GM12878 (cell line): ENCODE measurements around the gene ROCK2. TPM values are rescaled to one million over a fixed set of nuclear protein-coding genes. Genes with fewer than 3 reads are reported as not detected.

Experiments
- ATAC-seq: fragments of 200-7000 bp; cut with Tn5 transposase; 3 replicates; pipeline ENCODE4 v1.9.1; 2020; ENCODE audit warnings: mild to moderate bottlenecking, moderate library complexity
- BruUV-seq: library from RNA; stranded (reverse); fragments of 400-500 nt; replicated peaks from 2 replicates; lab custom pipeline; 2021; lab: Mats Ljungman, UMichigan
- CTCF ChIA-PET: fragments of 300-600 bp; sonication (Branson Sonifier 250); formaldehyde crosslinking; extraction: SDS; loops from one replicate; lab custom pipeline; 2021; ENCODE audit warnings: inconsistent platforms; lab: Yijun Ruan, JAX
- POLR2A ChIA-PET: fragments of 350-600 bp; formaldehyde crosslinking; extraction: SDS; loops from one replicate; lab custom pipeline; 2021; ENCODE audit warnings: inconsistent platforms; lab: Charles Lee
- RAD21 ChIA-PET: fragments of 300-600 bp; sonication (Branson Sonifier 250); formaldehyde crosslinking; loops from one replicate; lab custom pipeline; 2023; ENCODE audit warnings: antibody characterized with exemption; ENCODE audit not compliant: unreplicated experiment; lab: Charles Lee
- SMC1A ChIA-PET: fragments of 300-600 bp; sonication (Branson Sonifier 250); formaldehyde crosslinking; loops from one replicate; lab custom pipeline; 2023; ENCODE audit not compliant: unreplicated experiment, uncharacterized antibody; lab: Charles Lee
- DNase-seq: peaks from one replicate; pipeline ENCODE4 v3.0.0-alpha.2; 2011; ENCODE audit warnings: low read depth, low spot score
- FAIRE-seq: peaks from 3 replicates; lab custom pipeline; 2011; peaks lifted over from hg19 to GRCh38; lab: Jason Lieb, UNC
- H2AFZ ChIP-seq: 2 replicates; pipeline ENCODE4 v1.6.0; 2011; ENCODE audit warnings: low read depth, low read length, control low read depth; ENCODE audit not compliant: control insufficient read depth
- H3K27ac ChIP-seq: 2 replicates; pipeline ENCODE4 v1.5.1; 2011; ENCODE audit warnings: control low read depth; ENCODE audit not compliant: control insufficient read depth, insufficient read depth
- H3K27me3 ChIP-seq, 2 experiments: replicated peaks in 1 of 2; 2 replicates each; pipeline versions ENCODE4 v1.6.0 to v1.6.1; 2011; ENCODE audit warnings: low read length in 1 of 2; ENCODE audit not compliant: control insufficient read depth in 2 of 2, insufficient read depth in 2 of 2
- H3K36me3 ChIP-seq, 2 experiments: 2 replicates each; pipeline ENCODE4 v1.5.1; 2011; ENCODE audit warnings: low read length in 1 of 2; ENCODE audit not compliant: control insufficient read depth in 2 of 2, insufficient read depth in 2 of 2
- H3K4me1 ChIP-seq: 2 replicates; pipeline ENCODE4 v1.6.1; 2011; ENCODE audit warnings: mild to moderate bottlenecking, low read length, moderate library complexity, mixed read lengths; ENCODE audit not compliant: control insufficient read depth, insufficient read depth
- H3K4me2 ChIP-seq: 2 replicates; pipeline ENCODE4 v1.6.0; 2011; ENCODE audit warnings: control low read depth; ENCODE audit not compliant: control insufficient read depth, insufficient read depth
- H3K4me3 ChIP-seq: fragments of 200-600 bp; sonication (generic); 2 replicates; pipeline ENCODE4 v1.5.1; 2016
- H3K79me2 ChIP-seq: 2 replicates; pipeline ENCODE4 v1.6.0; 2011; ENCODE audit warnings: low read length; ENCODE audit not compliant: control insufficient read depth, insufficient read depth
- H3K9ac ChIP-seq: 2 replicates; pipeline ENCODE4 v1.8.0; 2011; ENCODE audit warnings: low read length, control low read depth, mixed read lengths; ENCODE audit not compliant: control insufficient read depth, insufficient read depth
- H3K9me3 ChIP-seq: replicated peaks from 3 replicates; pipeline ENCODE4 v1.5.1; 2011; ENCODE audit warnings: mild to moderate bottlenecking, low read length; ENCODE audit not compliant: control insufficient read depth, insufficient read depth
- H4K20me1 ChIP-seq: 2 replicates; pipeline ENCODE4 v1.6.0; 2011; ENCODE audit not compliant: control insufficient read depth, insufficient read depth
- BHLHE40 ChIP-seq, 2 experiments: fragments of 450-650 bp in 1 of 2; IDR thresholded peaks; 2 replicates each; pipeline ENCODE4 v1.6.1; 2011 to 2017; ENCODE audit warnings: low read depth in 2 of 2, borderline replicate concordance in 1 of 2, improper control_type of control experiment in 1 of 2, low read length in 1 of 2, mild to moderate bottlenecking in 1 of 2
- CHD1 ChIP-seq: IDR thresholded peaks from 2 replicates; pipeline ENCODE4 v1.6.1; 2012; ENCODE audit warnings: low read depth, low read length, improper control_type of control experiment
- GATAD2B ChIP-seq: fragments of 450-650 bp; conservative IDR thresholded peaks from 2 replicates; pipeline ENCODE4 v1.6.1; 2017; ENCODE audit warnings: low read depth, mild to moderate bottlenecking, moderate library complexity
- HDGF ChIP-seq: fragments of 450-650 bp; IDR thresholded peaks from 2 replicates; pipeline ENCODE4 v1.6.1; 2016; ENCODE audit warnings: antibody characterized with exemption
- IKZF2 ChIP-seq, 2 experiments: fragments of 450-650 bp; IDR thresholded peaks; 2 replicates each; pipeline ENCODE4 v1.6.1; 2017; ENCODE audit warnings: mild to moderate bottlenecking in 2 of 2, moderate library complexity in 2 of 2
- KAT2A ChIP-seq: conservative IDR thresholded peaks from 2 replicates; pipeline ENCODE4 v1.6.1; 2011; ENCODE audit warnings: low read depth, low read length; ENCODE audit not compliant: control insufficient read depth
- MTA3 ChIP-seq: IDR thresholded peaks from 2 replicates; pipeline ENCODE4 v1.6.1; 2012; ENCODE audit warnings: low read length, inconsistent platforms, borderline replicate concordance
- MYC ChIP-seq: IDR thresholded peaks from 2 replicates; pipeline ENCODE4 v1.6.1; 2011; ENCODE audit warnings: mild to moderate bottlenecking, low read length, moderate library complexity, inconsistent platforms; ENCODE audit not compliant: insufficient read depth, insufficient replicate concordance, insufficient read length, severe bottlenecking
- STAT1 ChIP-seq: fragments of 450-650 bp; conservative IDR thresholded peaks from 2 replicates; pipeline ENCODE4 v1.6.1; 2014; ENCODE audit warnings: antibody characterized with exemption, mild to moderate bottlenecking
- TCF12 ChIP-seq: IDR thresholded peaks from 2 replicates; pipeline ENCODE4 v1.6.1; 2011; ENCODE audit warnings: low read depth, mild to moderate bottlenecking, low read length
- WGBS: methylation state at CpG from one replicate; pipeline ENCODE4 v1.1.6; 2016; ENCODE audit warnings: low lambda C conversion rate; ENCODE audit not compliant: insufficient replicate concordance, insufficient coverage; ENCODE audit errors: missing lambda C conversion rate; 5-methylcytosine and 5-hydroxymethylcytosine counted together
- in situ Hi-C: fragments of 300-500 bp; cut with MboI; formaldehyde crosslinking; loops from 9 replicates; pipeline ENCODE4 v1.14.3; 2018; ENCODE audit warnings: mixed read lengths
- intact Hi-C: fragments of 100-400 bp; cut with micrococcal nuclease; formaldehyde crosslinking; loops from one replicate; pipeline ENCODE4 v1.14.2; 2022; ENCODE audit not compliant: unreplicated experiment
- polyA plus RNA-seq, 11 experiments: library from polyadenylated mRNA; depleted of rRNA in 4 of 11; unstranded in 6 of 11; stranded (reverse) in 5 of 11; fragments of >200 nt; fragmentation: Nextera tagmentation in 4 of 11; fragmentation: Illumina TruSeq in 1 of 11; extraction: Ambion mirVana in 4 of 11; extraction: Trizol in 1 of 11; gene quantifications; 1 replicate in 1 of 11; 2 replicates in 10 of 11; pipeline versions ENCODE4 v1.2.1 to v1.2.3, GENCODE V29; 2011 to 2016; ENCODE audit warnings: inconsistent platforms in 2 of 11, missing spikeins in 2 of 11, low read depth in 1 of 11
- total RNA-seq, 4 experiments: library from RNA; depleted of rRNA in 3 of 4; stranded (reverse); fragments of >200 nt in 3 of 4; fragmentation: Illumina TruSeq in 1 of 4; extraction: Trizol in 1 of 4; gene quantifications; 2 replicates each; pipeline versions ENCODE4 v1.2.1 to v1.2.3, GENCODE V29; 2013 to 2021
- TF ChIP-seq, protein P1 (sequence below): fragments of 450-650 bp; formaldehyde crosslinking; IDR thresholded peaks from 2 replicates; pipeline ENCODE4 v1.4.0; 2020; ENCODE audit warnings: mild to moderate bottlenecking, moderate library complexity
- TF ChIP-seq, protein P2 (sequence below): fragments of 450-650 bp; IDR thresholded peaks from 2 replicates; pipeline ENCODE4 v1.6.1; 2014; ENCODE audit warnings: mild to moderate bottlenecking

Gene ROCK2
- total and polyA plus RNA-seq, 10 of the 15 experiments (the other 5 are each of a cell fraction or from before 2014, with no cell fraction given): 4.6 to 22.1 (median 8.3) TPM

DNA sequence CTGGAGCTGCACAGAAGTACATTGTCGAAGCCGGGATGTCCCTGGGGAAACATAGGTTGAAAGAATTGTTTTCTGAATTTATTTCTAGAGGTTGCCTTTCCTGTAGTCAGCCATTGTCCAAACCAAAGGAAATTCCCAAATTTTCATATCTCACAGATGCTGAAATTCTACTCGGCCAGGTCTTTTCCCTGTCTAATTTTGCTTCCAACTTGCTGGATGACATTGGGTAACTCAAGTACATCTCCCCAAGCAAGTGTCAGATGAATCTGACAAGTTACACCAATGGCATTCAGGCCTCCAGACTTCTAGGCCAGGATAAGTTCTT, 47.5 kb upstream of the ROCK2 start:
- Histone ChIP-seq H2AFZ (no peak overlapping the region), H4K20me1 (no peaks in the 10 kb centered on the region), H3K27me3 (no peaks in the 10 kb centered on the region), H3K9ac (no peak overlapping the region), H3K4me1 (peaks cover 10% of the 10 kb centered on the region), H3K9me3 (no peaks in the 10 kb centered on the region), H3K36me3 (no peaks in the 10 kb centered on the region), H3K4me2 (no peak overlapping the region)
- ChIA-PET POLR2A (no interaction called here), RAD21 (no interaction called here), CTCF (no interaction called here)
- FAIRE-seq: no peak
- in situ Hi-C loops (no loop called here), intact Hi-C loops (no loop called here)
- TF ChIP-seq TCF12: no peak
- TF ChIP-seq IKZF2 (IDR thresholded peaks at IDR 0.05): no peak
- TF ChIP-seq, protein P1, sequence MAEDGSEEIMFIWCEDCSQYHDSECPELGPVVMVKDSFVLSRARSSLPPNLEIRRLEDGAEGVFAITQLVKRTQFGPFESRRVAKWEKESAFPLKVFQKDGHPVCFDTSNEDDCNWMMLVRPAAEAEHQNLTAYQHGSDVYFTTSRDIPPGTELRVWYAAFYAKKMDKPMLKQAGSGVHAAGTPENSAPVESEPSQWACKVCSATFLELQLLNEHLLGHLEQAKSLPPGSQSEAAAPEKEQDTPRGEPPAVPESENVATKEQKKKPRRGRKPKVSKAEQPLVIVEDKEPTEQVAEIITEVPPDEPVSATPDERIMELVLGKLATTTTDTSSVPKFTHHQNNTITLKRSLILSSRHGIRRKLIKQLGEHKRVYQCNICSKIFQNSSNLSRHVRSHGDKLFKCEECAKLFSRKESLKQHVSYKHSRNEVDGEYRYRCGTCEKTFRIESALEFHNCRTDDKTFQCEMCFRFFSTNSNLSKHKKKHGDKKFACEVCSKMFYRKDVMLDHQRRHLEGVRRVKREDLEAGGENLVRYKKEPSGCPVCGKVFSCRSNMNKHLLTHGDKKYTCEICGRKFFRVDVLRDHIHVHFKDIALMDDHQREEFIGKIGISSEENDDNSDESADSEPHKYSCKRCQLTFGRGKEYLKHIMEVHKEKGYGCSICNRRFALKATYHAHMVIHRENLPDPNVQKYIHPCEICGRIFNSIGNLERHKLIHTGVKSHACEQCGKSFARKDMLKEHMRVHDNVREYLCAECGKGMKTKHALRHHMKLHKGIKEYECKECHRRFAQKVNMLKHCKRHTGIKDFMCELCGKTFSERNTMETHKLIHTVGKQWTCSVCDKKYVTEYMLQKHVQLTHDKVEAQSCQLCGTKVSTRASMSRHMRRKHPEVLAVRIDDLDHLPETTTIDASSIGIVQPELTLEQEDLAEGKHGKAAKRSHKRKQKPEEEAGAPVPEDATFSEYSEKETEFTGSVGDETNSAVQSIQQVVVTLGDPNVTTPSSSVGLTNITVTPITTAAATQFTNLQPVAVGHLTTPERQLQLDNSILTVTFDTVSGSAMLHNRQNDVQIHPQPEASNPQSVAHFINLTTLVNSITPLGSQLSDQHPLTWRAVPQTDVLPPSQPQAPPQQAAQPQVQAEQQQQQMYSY (CRISPR knock-in tag): no peak
- TF ChIP-seq HDGF: no peak
- no peak for TF ChIP-seq GATAD2B
- TF ChIP-seq CHD1: no peak
- no peak for TF ChIP-seq MTA3
- TF ChIP-seq BHLHE40 (IDR thresholded peaks at IDR 0.05; ENCODE audit: borderline replicate concordance in 1 of 2, low read depth in 2 of 2, low read length in 1 of 2): no peak
- TF ChIP-seq KAT2A: no peak
- TF ChIP-seq STAT1: no peak
- TF ChIP-seq MYC: no peak
- TF ChIP-seq, protein P2, sequence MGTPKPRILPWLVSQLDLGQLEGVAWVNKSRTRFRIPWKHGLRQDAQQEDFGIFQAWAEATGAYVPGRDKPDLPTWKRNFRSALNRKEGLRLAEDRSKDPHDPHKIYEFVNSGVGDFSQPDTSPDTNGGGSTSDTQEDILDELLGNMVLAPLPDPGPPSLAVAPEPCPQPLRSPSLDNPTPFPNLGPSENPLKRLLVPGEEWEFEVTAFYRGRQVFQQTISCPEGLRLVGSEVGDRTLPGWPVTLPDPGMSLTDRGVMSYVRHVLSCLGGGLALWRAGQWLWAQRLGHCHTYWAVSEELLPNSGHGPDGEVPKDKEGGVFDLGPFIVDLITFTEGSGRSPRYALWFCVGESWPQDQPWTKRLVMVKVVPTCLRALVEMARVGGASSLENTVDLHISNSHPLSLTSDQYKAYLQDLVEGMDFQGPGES: no peak
- TF ChIP-seq, all 136 proteins: peak for 0
- Histone ChIP-seq H3K79me2 (no peaks in the 10 kb centered on the region), H3K4me3 (no peak overlapping the region), H3K27ac (no peak overlapping the region)
- ATAC-seq: no peak
- BruUV-seq: no TSS peak
- WGBS: 76% methylated on average over 3 of the region's 3 CpGs
- SMC1A ChIA-PET: interaction anchor here (1.0 kb wide), 1 partner anchor 201 kb away, joined by 3 read pairs; no protein-coding TSS in a partner anchor
- no peak for DNase-seq
